GM12872 (cell line): ENCODE measurements around the gene DMRTA1.

Experiments used
- CTCF ChIP-seq: IDR thresholded peaks from 3 replicates; pipeline ENCODE4 v1.5.1; 2011; ENCODE audit warnings: low read depth, mild to moderate bottlenecking, low read length, moderate library complexity; ENCODE audit not compliant: insufficient read depth

DMRTA1 gene

GRCh38 chr9:22449719-22450118, 3.1 kb downstream of the DMRTA1 start:
- TF ChIP-seq CTCF, result no peak

GRCh38 chr9:22452415-22453010, 5.9 kb downstream of the DMRTA1 start:
- peak; percentile 70 for TF ChIP-seq CTCF

- no peak for TF ChIP-seq CTCF
Observed at GRCh38 chr9:22454016-22454415, 7.4 kb downstream of the DMRTA1 start.

- TF ChIP-seq CTCF, result no peak
Observed at GRCh38 chr9:22455181-22455580, 8.6 kb downstream of the DMRTA1 start.

- no peak for TF ChIP-seq CTCF
Observed at GRCh38 chr9:22457448-22457847, 10.8 kb downstream of the DMRTA1 start.

GRCh38 chr9:22463205-22463604, 16.6 kb downstream of the DMRTA1 start:
- no peak for TF ChIP-seq CTCF

GRCh38 chr9:22469928-22470544, 23.4 kb downstream of the DMRTA1 start:
- peak; percentile 74 for TF ChIP-seq CTCF
